SU-DHL-6 (cell line): ENCODE data around the gene EXOC6B.

Source experiments
- H2AFZ ChIP-seq: fragments of 200-600 bp; sonication (generic); 2 replicates; pipeline ENCODE4 v1.6.1; 2014; ENCODE audit warnings: low read depth, mild to moderate bottlenecking, moderate library complexity, mixed read lengths, antibody characterized with exemption, low read length; ENCODE audit not compliant: severe bottlenecking
- H3F3A ChIP-seq: fragments of 200-600 bp; shearing (Covaris generic); 2 replicates; pipeline ENCODE4 v1.6.0; 2016; ENCODE audit warnings: antibody characterized with exemption, mild to moderate bottlenecking; ENCODE audit not compliant: insufficient read depth
- H3K27ac ChIP-seq: fragments of 200-600 bp; sonication (generic); 2 replicates; pipeline ENCODE4 v1.5.1; 2016; ENCODE audit warnings: low read depth, mild to moderate bottlenecking, low read length, moderate library complexity, mixed read lengths
- H3K27me3 ChIP-seq: fragments of 200-600 bp; sonication (generic), shearing (Covaris generic); 2 replicates; pipeline ENCODE4 v1.6.0; 2014; ENCODE audit warnings: mild to moderate bottlenecking, low read length
- H3K36me3 ChIP-seq: fragments of 200-600 bp; sonication (generic); 2 replicates; pipeline ENCODE4 v1.6.1; 2014; ENCODE audit warnings: mild to moderate bottlenecking, low read length, mixed read lengths
- H3K4me2 ChIP-seq: fragments of 300-600, 200-600 bp; shearing (Covaris generic), sonication (generic); 2 replicates; pipeline ENCODE4 v1.6.0; 2014; ENCODE audit warnings: low read length, low read depth, mild to moderate bottlenecking; ENCODE audit not compliant: poor library complexity, severe bottlenecking
- H3K4me3 ChIP-seq: fragments of 200-600 bp; sonication (generic); 2 replicates; pipeline ENCODE4 v1.5.1; 2014; ENCODE audit warnings: antibody characterized with exemption, low read length, mild to moderate bottlenecking, mixed read lengths; ENCODE audit not compliant: insufficient read depth, poor library complexity, severe bottlenecking
- H3K79me2 ChIP-seq: fragments of 200-600 bp; sonication (generic); 2 replicates; pipeline ENCODE4 v1.6.1; 2014; ENCODE audit warnings: mild to moderate bottlenecking, low read length, moderate library complexity; ENCODE audit not compliant: insufficient read depth
- H3K9ac ChIP-seq: fragments of 200-600 bp; sonication (generic); 2 replicates; pipeline ENCODE4 v1.7.0; 2014; ENCODE audit warnings: mild to moderate bottlenecking, low read length
- H3K9me2 ChIP-seq: fragments of 200-600 bp; sonication (generic); replicated peaks from 2 replicates; pipeline ENCODE4 v1.6.1; 2014; ENCODE audit warnings: low read length; ENCODE audit not compliant: insufficient read depth
- H3K9me3 ChIP-seq: fragments of 200-600 bp; sonication (generic); 2 replicates; pipeline ENCODE4 v1.6.1; 2014; ENCODE audit warnings: low read length, mixed read lengths; ENCODE audit not compliant: insufficient read depth
- H4K20me1 ChIP-seq: fragments of 200-600 bp; sonication (generic); 2 replicates; pipeline ENCODE4 v1.6.1; 2014; ENCODE audit warnings: low read depth, mild to moderate bottlenecking, antibody characterized with exemption, low read length, moderate library complexity, mixed read lengths
- CTCF ChIP-seq: fragments of 200-600 bp; sonication (generic); IDR thresholded peaks from one replicate; pipeline ENCODE4 v1.5.1; 2017; ENCODE audit warnings: antibody characterized with exemption, mild to moderate bottlenecking, low read length, moderate library complexity; ENCODE audit not compliant: insufficient read depth, poor library complexity, severe bottlenecking
- EZH2phosphoT487 ChIP-seq: fragments of 200-600 bp; sonication (generic), shearing (Covaris generic); conservative IDR thresholded peaks from 2 replicates; pipeline ENCODE4 v1.6.1; 2018; ENCODE audit warnings: mild to moderate bottlenecking, antibody characterized with exemption, low read length, moderate library complexity, mixed read lengths

EXOC6B gene

DNA sequence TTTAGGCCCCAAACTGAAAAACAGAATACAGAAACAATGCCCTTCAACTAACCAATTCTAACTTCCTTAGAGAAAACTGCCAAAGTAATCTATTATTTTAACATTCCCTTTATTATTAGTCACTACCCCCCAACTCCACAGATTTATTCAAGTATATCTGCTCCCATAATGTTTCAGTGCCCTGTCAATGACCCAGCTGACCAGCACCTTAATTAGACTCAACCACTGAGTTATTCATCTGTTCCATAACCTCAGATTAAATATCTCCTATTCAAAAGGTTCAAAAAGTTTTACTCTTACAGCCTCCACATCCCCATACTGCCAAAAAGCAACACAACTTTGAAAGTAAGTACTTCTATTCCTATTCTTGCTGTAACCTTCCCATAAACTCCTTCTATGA is 202.4 kb downstream of the EXOC6B start:
- H3F3A ChIP-seq, result no peaks in the 10 kb centered on the region
- H3K27me3 ChIP-seq, result no peaks in the 10 kb centered on the region
- no peaks in the 10 kb centered on the region for H4K20me1 ChIP-seq

DNA sequence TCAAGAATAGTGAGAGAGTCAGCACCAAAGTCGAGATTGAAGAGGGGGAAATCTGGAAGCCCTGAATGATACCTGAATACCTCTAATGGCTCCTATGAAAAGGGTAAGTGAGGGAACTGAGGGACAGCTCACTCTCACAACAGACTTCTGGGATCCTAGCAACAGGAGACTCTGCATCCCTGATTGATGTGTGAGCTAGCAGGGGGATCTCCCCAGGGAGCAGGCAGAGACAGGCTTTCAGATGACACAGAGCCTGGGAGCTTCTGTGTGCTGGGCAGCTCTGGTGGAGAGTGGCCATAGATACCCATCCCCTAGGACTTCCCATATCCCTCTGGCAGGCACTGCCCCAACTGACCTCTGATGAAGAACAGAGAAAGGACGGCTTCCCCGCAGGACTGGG is 206.2 kb downstream of the EXOC6B start:
- no peak overlapping the region for H3K27ac ChIP-seq
- no peaks in the 10 kb centered on the region for H3F3A ChIP-seq
- H3K9me2 ChIP-seq, result no peaks in the 10 kb centered on the region
- H3K9ac ChIP-seq, result no peak overlapping the region
- H3K27me3 ChIP-seq, result no peaks in the 10 kb centered on the region
- H4K20me1 ChIP-seq, result no peaks in the 10 kb centered on the region
- H3K4me3 ChIP-seq, result no peak overlapping the region
- H2AFZ ChIP-seq, result no peak overlapping the region
- no peaks in the 10 kb centered on the region for H3K79me2 ChIP-seq
- no peaks in the 10 kb centered on the region for H3K36me3 ChIP-seq
- H3K4me2 ChIP-seq, result no peak overlapping the region
- no peaks in the 10 kb centered on the region for H3K9me3 ChIP-seq
- TF ChIP-seq CTCF, result no peak
- no peak for TF ChIP-seq EZH2phosphoT487

More for the DNA sequence above, 202.4 kb downstream of the EXOC6B start:
- Histone ChIP-seq H3K9ac (no peak overlapping the region), H3K27ac (no peak overlapping the region), H3K4me3 (no peak overlapping the region), H3K79me2 (no peaks in the 10 kb centered on the region), H3K4me2 (no peak overlapping the region), H3K9me3 (no peaks in the 10 kb centered on the region), H3K36me3 (no peaks in the 10 kb centered on the region), H3K9me2 (no peaks in the 10 kb centered on the region), H2AFZ (no peak overlapping the region)
- TF ChIP-seq CTCF (no peak), EZH2phosphoT487 (no peak)

DNA sequence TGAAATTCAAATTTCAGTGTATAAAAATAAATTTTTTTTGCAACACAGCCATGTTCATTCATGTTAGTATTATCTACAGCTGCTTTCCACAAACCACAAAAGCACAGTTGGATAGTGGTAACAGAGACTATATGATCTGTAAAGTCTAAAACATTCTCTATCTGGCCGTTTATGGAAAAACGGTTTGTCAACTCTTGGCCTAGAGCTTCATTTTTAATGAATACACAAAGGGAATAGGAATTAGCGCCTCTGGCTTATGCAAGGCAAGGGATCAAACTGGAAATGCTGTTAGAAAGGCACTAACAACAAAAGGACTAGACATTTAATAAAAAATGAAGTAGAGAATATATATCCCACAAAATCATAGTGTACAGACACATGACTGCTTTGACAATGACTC is 211.9 kb downstream of the EXOC6B start:
- H3K36me3 ChIP-seq, result no peaks in the 10 kb centered on the region
- no peaks in the 10 kb centered on the region for H3K9me2 ChIP-seq
- no peaks in the 10 kb centered on the region for H4K20me1 ChIP-seq
- no peak for TF ChIP-seq EZH2phosphoT487
- no peak for TF ChIP-seq CTCF
- no peak overlapping the region for H3K27ac ChIP-seq
- H3K4me3 ChIP-seq, result no peak overlapping the region
- H3K9ac ChIP-seq, result no peak overlapping the region
- H3K79me2 ChIP-seq, result no peaks in the 10 kb centered on the region
- H3K9me3 ChIP-seq, result no peaks in the 10 kb centered on the region
- no peaks in the 10 kb centered on the region for H3F3A ChIP-seq
- no peaks in the 10 kb centered on the region for H3K27me3 ChIP-seq
- no peak overlapping the region for H3K4me2 ChIP-seq
- H2AFZ ChIP-seq, result no peak overlapping the region
